ENCODE data around the gene UTS2B. TPM values are rescaled to one million over a fixed set of nuclear protein-coding genes. Genes with fewer than 3 reads are reported as not detected.
A peak's percentile ranks its signal among the peaks of the same experiment; 100 is the strongest.

Gene UTS2B
- total RNA-seq, 1 donor = 0.21 TPM

DNA sequence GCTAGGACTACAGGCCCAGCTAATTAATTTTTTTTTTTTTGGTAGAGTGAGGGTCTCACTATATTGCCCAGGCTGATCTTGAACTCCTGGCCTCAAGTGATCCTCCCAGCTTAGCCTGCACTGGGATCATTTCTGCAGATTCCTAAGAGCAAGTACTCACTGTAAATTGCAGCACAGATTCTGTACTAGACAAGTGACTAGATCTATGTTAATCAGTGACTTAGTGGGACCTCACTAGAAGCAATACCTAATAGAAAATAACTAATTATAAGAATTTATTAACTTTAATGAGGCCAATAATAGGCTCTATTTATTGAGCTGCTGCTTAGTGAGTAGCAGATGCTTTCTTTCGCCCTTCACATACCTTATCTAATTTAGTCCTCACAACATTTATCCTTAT lies 10.6 kb upstream of the UTS2B start:
- no peaks in the 10 kb centered on the region for H3K4me1 ChIP-seq (ENCODE audit: insufficient read depth, low read length)
- H3K27me3 ChIP-seq (ENCODE audit: insufficient read depth, low read length) = no peaks in the 10 kb centered on the region

GRCh38 chr3:191340351-191340750 lies 10.0 kb upstream of the UTS2B start:
- Histone ChIP-seq H3K4me1 (ENCODE audit: insufficient read depth, low read length) (no peaks in the 10 kb centered on the region), H3K27me3 (ENCODE audit: insufficient read depth, low read length) (no peaks in the 10 kb centered on the region), H3K9me3 (ENCODE audit: low read depth, low read length) (no peaks in the 10 kb centered on the region), H3K4me3 (ENCODE audit: low read length) (no peak overlapping the region)

More for the DNA sequence above, 10.6 kb upstream of the UTS2B start:
- Histone ChIP-seq H3K4me3 (ENCODE audit: low read length) (no peak overlapping the region), H3K9me3 (ENCODE audit: low read depth, low read length) (no peaks in the 10 kb centered on the region)

DNA sequence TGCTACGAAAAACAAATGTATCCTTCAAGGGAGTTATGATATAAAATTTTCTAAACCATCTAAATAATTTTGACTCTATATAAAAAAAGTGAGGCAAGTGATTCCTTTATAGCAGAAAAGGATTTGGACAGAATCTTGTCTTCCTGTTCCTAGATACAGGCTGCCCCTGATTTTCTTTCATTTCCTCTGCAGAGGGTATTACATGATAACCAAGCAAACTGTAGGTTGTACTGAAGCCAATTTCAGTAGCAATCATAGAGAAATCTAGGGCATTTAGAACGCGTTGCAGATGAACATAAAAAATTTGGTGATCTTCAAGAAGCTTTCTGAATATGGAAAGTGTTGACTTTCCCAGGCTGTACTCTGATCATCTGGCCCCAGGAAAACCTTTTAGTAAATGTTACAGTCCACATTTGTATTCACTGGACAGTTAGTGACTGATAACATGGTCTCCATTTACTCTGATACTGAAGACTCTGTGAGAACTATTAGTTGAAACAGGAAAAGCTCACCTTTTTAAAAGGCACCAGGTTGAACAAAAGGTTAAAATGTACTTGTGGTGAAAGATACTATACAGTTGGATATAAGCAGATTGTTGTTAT lies 9.1 kb upstream of the UTS2B start:
- Histone ChIP-seq H3K4me1 (ENCODE audit: insufficient read depth, low read length) (no peaks in the 10 kb centered on the region), H3K27me3 (ENCODE audit: insufficient read depth, low read length) (no peaks in the 10 kb centered on the region)

GRCh38 chr3:191338177-191338488 lies 7.8 kb upstream of the UTS2B start:
- H3K9me3 ChIP-seq (ENCODE audit: low read depth, low read length) = no peaks in the 10 kb centered on the region
- H3K4me3 ChIP-seq (ENCODE audit: low read length) = no peak overlapping the region
- no peaks in the 10 kb centered on the region for H3K27me3 ChIP-seq (ENCODE audit: insufficient read depth, low read length)
- no peaks in the 10 kb centered on the region for H3K4me1 ChIP-seq (ENCODE audit: insufficient read depth, low read length)

More for the DNA sequence above, 9.1 kb upstream of the UTS2B start:
- H3K4me3 ChIP-seq (ENCODE audit: low read length) = no peak overlapping the region
- H3K9me3 ChIP-seq (ENCODE audit: low read depth, low read length) = no peaks in the 10 kb centered on the region

DNA sequence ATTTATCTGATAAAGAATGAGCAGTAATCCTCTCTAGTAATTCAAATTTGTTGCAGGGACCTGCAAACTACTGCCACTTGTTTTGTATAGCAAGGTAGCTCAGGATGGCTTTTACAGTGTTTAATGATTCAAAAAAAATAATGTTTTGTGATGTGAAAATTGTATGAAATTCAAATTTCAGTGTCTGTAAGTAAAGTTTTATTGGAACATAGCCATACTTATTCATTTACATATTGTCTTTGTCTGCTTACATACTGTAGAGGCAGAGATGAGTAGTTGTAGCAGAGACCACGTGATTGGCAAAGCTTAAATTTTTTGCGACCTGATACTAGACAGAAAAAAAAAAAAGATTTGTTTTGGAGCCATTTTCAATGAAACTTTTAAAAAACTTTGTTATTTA lies 6.5 kb upstream of the UTS2B start:
- no peaks in the 10 kb centered on the region for H3K9me3 ChIP-seq (ENCODE audit: low read depth, low read length)

DNA sequence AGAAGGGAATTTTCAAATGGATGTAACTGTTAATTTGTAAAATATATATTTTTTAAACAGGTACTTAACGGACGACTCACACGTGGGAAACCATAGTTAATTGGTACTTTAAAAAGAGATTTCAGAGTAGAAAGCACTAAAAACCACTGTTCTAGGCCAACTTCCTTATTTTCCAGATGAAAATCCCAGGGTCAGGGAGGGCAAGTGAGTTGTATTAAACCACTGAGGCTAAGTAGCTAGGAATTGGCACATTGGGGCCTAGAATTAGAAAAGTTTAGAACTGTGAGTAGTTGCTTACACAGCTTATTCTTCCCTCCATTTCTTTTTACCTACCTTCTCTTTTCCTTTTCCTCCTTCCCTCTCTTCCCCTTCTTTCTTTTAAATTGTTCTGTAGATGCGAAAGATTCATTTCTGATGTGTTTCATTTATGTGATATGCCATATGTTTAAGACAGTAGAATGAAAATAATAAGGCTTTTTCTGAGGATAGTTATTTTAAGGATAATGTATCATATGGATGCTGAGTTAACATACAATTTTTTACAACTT lies 4.1 kb upstream of the UTS2B start:
- no peak overlapping the region for H3K4me3 ChIP-seq (ENCODE audit: low read length)
- peaks cover 13% of the 10 kb centered on the region for H3K4me1 ChIP-seq (ENCODE audit: insufficient read depth, low read length)

More for the DNA sequence above, 6.5 kb upstream of the UTS2B start:
- Histone ChIP-seq H3K4me3 (ENCODE audit: low read length) (no peak overlapping the region), H3K4me1 (ENCODE audit: insufficient read depth, low read length) (no peaks in the 10 kb centered on the region), H3K27me3 (ENCODE audit: insufficient read depth, low read length) (no peaks in the 10 kb centered on the region)

DNA sequence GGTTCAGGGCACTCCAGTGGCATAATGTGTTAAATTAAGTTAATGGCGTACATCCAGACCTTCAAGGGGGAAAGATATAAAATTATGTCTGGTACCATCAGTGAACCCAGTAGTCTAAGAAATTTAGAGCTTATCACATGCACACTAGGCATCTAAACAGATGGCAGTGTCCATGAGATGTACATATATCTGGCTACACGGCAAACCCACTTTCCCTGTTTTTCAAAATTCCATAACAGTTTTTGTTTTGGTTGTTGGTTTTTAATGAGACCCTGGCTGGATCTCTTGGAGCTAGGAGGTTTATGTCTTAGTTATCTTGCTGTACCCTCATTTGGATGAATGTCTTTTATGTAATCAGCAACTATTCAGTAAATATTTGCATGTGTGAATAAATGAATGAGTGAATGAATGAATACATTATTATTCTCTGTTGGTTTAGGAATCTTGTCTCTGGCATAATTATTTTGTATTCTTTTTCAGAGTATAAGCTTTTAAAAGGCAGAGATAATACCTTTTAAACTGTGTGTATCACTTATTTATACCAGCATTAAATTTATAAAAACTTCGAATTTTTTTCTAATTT lies 3.1 kb upstream of the UTS2B start:
- Histone ChIP-seq H3K4me3 (ENCODE audit: low read length) (no peak overlapping the region), H3K4me1 (ENCODE audit: insufficient read depth, low read length) (peaks cover 20% of the 10 kb centered on the region), H3K9me3 (ENCODE audit: low read depth, low read length) (no peaks in the 10 kb centered on the region), H3K27me3 (ENCODE audit: insufficient read depth, low read length) (no peaks in the 10 kb centered on the region)

More for the DNA sequence above, 4.1 kb upstream of the UTS2B start:
- Histone ChIP-seq H3K27me3 (ENCODE audit: insufficient read depth, low read length) (no peaks in the 10 kb centered on the region), H3K9me3 (ENCODE audit: low read depth, low read length) (no peaks in the 10 kb centered on the region)

- H3K4me3 ChIP-seq (ENCODE audit: low read length) = no peak overlapping the region
- H3K9me3 ChIP-seq (ENCODE audit: low read depth, low read length) = no peaks in the 10 kb centered on the region
- peaks cover 24% of the 10 kb centered on the region for H3K4me1 ChIP-seq (ENCODE audit: insufficient read depth, low read length)
- H3K27me3 ChIP-seq (ENCODE audit: insufficient read depth, low read length) = no peaks in the 10 kb centered on the region
These were observed 1.1 kb upstream of the UTS2B start for GRCh38 chr3:191331388-191331787.

- peaks cover 24% of the 10 kb centered on the region for H3K4me1 ChIP-seq (ENCODE audit: insufficient read depth, low read length)
- no peaks in the 10 kb centered on the region for H3K27me3 ChIP-seq (ENCODE audit: insufficient read depth, low read length)
- peak overlapping the region; percentile 71 for H3K4me3 ChIP-seq (ENCODE audit: low read length)
These were observed 263 bp upstream of the UTS2B start for GRCh38 chr3:191330530-191331048.

GRCh38 chr3:191328962-191329653 lies 1.2 kb downstream of the UTS2B start, which contains the start of gene CCDC50:
Gene CCDC50, plus strand, starts transcription at chr3:191329394. Its CDS starts 281 bp downstream, at chr3:191329675.
- Histone ChIP-seq H3K27me3 (ENCODE audit: insufficient read depth, low read length) (no peaks in the 10 kb centered on the region), H3K4me3 (ENCODE audit: low read length) (peak within 1 kb of the TSS; percentile 71), H3K4me1 (ENCODE audit: insufficient read depth, low read length) (peaks cover 24% of the 10 kb centered on the region), H3K9me3 (ENCODE audit: low read depth, low read length) (no peaks in the 10 kb centered on the region)

More at GRCh38 chr3:191330530-191331048, 263 bp upstream of the UTS2B start:
- no peaks in the 10 kb centered on the region for H3K9me3 ChIP-seq (ENCODE audit: low read depth, low read length)

- H3K4me1 ChIP-seq (ENCODE audit: insufficient read depth, low read length) = peaks cover 24% of the 10 kb centered on the region
- peak overlapping the region; percentile 71 for H3K4me3 ChIP-seq (ENCODE audit: low read length)
- H3K27me3 ChIP-seq (ENCODE audit: insufficient read depth, low read length) = no peaks in the 10 kb centered on the region
- no peaks in the 10 kb centered on the region for H3K9me3 ChIP-seq (ENCODE audit: low read depth, low read length)
These were observed 1.9 kb downstream of the UTS2B start for GRCh38 chr3:191328383-191328961.

DNA sequence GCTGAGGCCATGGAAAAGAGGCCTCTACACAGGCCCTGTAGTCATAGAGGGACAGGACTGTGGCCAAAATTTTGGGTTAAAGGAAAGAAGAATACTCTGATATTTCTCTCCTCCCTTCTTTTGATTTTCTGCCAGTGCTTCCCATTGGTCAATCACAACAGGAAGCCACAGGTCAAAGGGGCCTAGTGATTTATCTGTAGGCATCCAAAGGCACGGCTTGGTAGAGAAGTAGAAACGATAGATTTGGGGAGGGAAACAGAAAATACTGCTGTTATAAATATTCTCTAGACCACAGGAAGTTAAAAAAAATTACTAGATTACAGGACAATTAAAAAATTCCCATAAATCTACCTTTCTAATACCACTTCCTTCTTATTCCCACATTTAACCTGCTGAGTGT lies 2.8 kb downstream of the UTS2B start:
- Histone ChIP-seq H3K4me3 (ENCODE audit: low read length) (no peak overlapping the region), H3K9me3 (ENCODE audit: low read depth, low read length) (no peaks in the 10 kb centered on the region), H3K4me1 (ENCODE audit: insufficient read depth, low read length) (peaks cover 24% of the 10 kb centered on the region), H3K27me3 (ENCODE audit: insufficient read depth, low read length) (no peaks in the 10 kb centered on the region)

DNA sequence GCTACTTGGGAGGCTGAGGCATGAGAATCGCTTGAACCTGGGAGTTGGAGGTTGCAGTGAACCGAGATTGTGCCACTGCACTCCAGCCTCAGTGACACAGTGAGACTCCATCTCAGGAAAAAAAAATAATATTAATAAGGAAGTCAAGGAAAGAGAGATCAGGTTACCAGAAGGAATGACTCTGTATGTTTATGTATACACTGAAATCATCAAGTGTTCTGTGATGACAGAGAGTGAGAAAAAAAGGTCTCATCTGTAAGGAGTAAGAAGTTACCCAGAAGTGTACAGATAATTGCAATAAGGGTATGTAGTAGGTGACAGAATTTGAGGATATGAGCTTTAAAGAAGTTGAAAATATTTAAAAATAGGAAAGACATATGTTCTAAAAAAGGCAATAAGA lies 5.4 kb downstream of the UTS2B start:
- peaks cover 4% of the 10 kb centered on the region for H3K27me3 ChIP-seq (ENCODE audit: insufficient read depth, low read length)
- H3K9me3 ChIP-seq (ENCODE audit: low read depth, low read length) = no peaks in the 10 kb centered on the region
- no peak overlapping the region for H3K4me3 ChIP-seq (ENCODE audit: low read length)

DNA sequence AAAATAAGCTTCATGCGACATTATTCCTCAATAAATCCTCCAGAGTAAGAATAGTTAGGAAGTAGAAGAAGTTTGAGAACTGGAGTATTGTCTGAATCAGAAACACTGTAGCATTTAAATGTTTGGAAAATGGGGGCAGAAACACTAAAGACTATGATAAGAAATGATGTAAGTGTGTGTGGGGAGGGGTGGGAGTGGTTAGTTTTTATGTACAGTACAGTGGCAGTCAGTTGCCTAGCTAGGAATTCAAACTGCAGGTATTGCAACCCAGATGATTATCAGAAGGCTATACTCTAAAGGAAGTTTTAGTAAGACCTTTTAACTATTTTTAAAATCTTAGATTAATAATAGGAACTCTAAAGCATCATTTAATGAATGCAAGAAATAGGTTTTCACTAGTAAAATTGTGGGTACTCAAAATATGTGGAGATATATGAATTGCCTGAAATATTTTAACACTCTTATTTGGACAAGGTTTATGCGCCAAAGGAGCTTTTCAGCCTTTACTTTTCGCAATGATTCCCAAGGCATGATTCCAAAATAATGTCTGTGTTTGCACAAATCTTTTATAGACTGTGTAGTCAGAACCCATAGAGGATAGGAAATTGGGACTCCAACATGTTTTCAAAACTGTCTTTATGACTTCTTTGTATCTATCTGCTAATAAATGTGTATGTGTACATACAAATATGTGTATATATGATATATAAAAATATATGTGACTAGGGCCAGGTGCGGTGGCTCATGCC lies 9.1 kb downstream of the UTS2B start:
- H3K27me3 ChIP-seq (ENCODE audit: insufficient read depth, low read length) = peaks cover 4% of the 10 kb centered on the region
- no peaks in the 10 kb centered on the region for H3K4me1 ChIP-seq (ENCODE audit: insufficient read depth, low read length)
- H3K9me3 ChIP-seq (ENCODE audit: low read depth, low read length) = no peaks in the 10 kb centered on the region
- H3K4me3 ChIP-seq (ENCODE audit: low read length) = no peak overlapping the region

More for the DNA sequence above, 5.4 kb downstream of the UTS2B start:
- peaks cover 13% of the 10 kb centered on the region for H3K4me1 ChIP-seq (ENCODE audit: insufficient read depth, low read length)

Measured in mononuclear cell (primary cell).